HEK293 (cell line): ENCODE results near the gene DEFB119.
"Not testable (repeated sequence)": the region's sequence is repeated elsewhere in the genome, so short reads cannot be mapped to it uniquely, and the experiment has no call there.

ENCODE experiments used
- CTCF ChIA-PET: fragments of 350-600 bp; formaldehyde crosslinking; extraction: SDS; loops from one replicate; lab custom pipeline; 2021; ENCODE audit warnings: antibody characterized with exemption; lab: Yijun Ruan, JAX
- POLR2A ChIA-PET: fragments of 300-600 bp; formaldehyde crosslinking; extraction: SDS; loops from one replicate; lab custom pipeline; 2020; ENCODE audit warnings: antibody characterized with exemption, inconsistent platforms; lab: Yijun Ruan, JAX
- H3K27ac ChIP-seq: fragments of 200-500 bp; sonication (Bioruptor generic); 2 replicates; pipeline ENCODE4 v1.5.1; 2014; ENCODE audit warnings: low read depth, low read length, control low read depth, inconsistent platforms; ENCODE audit errors: extremely low read depth
- H3K36me3 ChIP-seq, 2 experiments: fragments of 200-500 bp in 1 of 2; sonication (Bioruptor generic) in 1 of 2; 1 replicate in 1 of 2; 2 replicates in 1 of 2; pipeline ENCODE4 v1.5.1; 2014 to 2017; ENCODE audit warnings: inconsistent platforms in 2 of 2, low read length in 2 of 2; ENCODE audit not compliant: control insufficient read depth in 2 of 2, insufficient read depth in 1 of 2
- H3K4me1 ChIP-seq: fragments of 200-500 bp; sonication (Bioruptor generic); 2 replicates; pipeline ENCODE4 v1.5.1; 2014; ENCODE audit warnings: mild to moderate bottlenecking, low read length, inconsistent platforms; ENCODE audit not compliant: control insufficient read depth, insufficient read depth
- H3K4me3 ChIP-seq: 2 replicates; pipeline ENCODE4 v1.5.1; 2011; ENCODE audit warnings: low read depth, mild to moderate bottlenecking, control low read depth, low read length, moderate library complexity
- H3K9me3 ChIP-seq: fragments of 200-500 bp; sonication (Bioruptor generic); 2 replicates; pipeline ENCODE4 v1.5.1; 2014; ENCODE audit warnings: low read depth, low read length, inconsistent platforms; ENCODE audit not compliant: control insufficient read depth, insufficient read depth
- HOXD13 ChIP-seq: sonication (generic); formaldehyde crosslinking; IDR thresholded peaks from 2 replicates; pipeline ENCODE4 v1.8.0; 2022; ENCODE audit warnings: missing genetic modification reagents, borderline replicate concordance
- KLF10 ChIP-seq: fragments of 450-650 bp; IDR thresholded peaks from 2 replicates; pipeline ENCODE4 v1.5.1; 2018; ENCODE audit warnings: missing biosample characterization, mild to moderate bottlenecking, missing genetic modification characterization
- MYNN ChIP-seq: fragments of 450-650 bp; formaldehyde crosslinking; IDR thresholded peaks from 2 replicates; pipeline ENCODE4 v1.5.1; 2016; ENCODE audit warnings: missing biosample characterization, missing genetic modification characterization, borderline replicate concordance
- RBAK ChIP-seq: fragments of 450-650 bp; formaldehyde crosslinking; IDR thresholded peaks from 2 replicates; pipeline ENCODE4 v1.5.1; 2016; ENCODE audit warnings: missing biosample characterization, missing genetic modification characterization
- ZBTB1 ChIP-seq: fragments of 450-650 bp; formaldehyde crosslinking; IDR thresholded peaks from 2 replicates; pipeline ENCODE4 v1.5.1; 2016; ENCODE audit warnings: missing biosample characterization, missing genetic modification characterization
- ZBTB7A ChIP-seq: fragments of 450-650 bp; formaldehyde crosslinking; IDR thresholded peaks from 2 replicates; pipeline ENCODE4 v1.5.1; 2016; ENCODE audit warnings: low read depth, missing biosample characterization, missing genetic modification characterization
- ZFHX2 ChIP-seq: fragments of 450-650 bp; formaldehyde crosslinking; conservative IDR thresholded peaks from 2 replicates; pipeline ENCODE4 v1.5.1; 2016; ENCODE audit warnings: missing biosample characterization, missing genetic modification characterization
- ZFP3 ChIP-seq: fragments of 450-650 bp; formaldehyde crosslinking; IDR thresholded peaks from 2 replicates; pipeline ENCODE4 v1.5.1; 2016; ENCODE audit warnings: low read depth, missing biosample characterization, missing genetic modification characterization
- ZNF146 ChIP-seq: fragments of 450-650 bp; formaldehyde crosslinking; IDR thresholded peaks from 2 replicates; pipeline ENCODE4 v1.5.1; 2016; ENCODE audit warnings: missing biosample characterization, missing genetic modification characterization
- ZNF16 ChIP-seq: fragments of 450-650 bp; formaldehyde crosslinking; IDR thresholded peaks from 2 replicates; pipeline ENCODE4 v1.5.1; 2016; ENCODE audit warnings: low read depth, missing biosample characterization, missing genetic modification characterization
- ZNF223 ChIP-seq: fragments of 450-650 bp; formaldehyde crosslinking; IDR thresholded peaks from 2 replicates; pipeline ENCODE4 v1.5.1; 2016; ENCODE audit warnings: missing biosample characterization, missing genetic modification characterization
- ZNF274 ChIP-seq, 2 experiments: fragments of 200-500 bp in 1 of 2; fragments of 450-650 bp in 1 of 2; sonication (Bioruptor generic) in 1 of 2; formaldehyde crosslinking in 1 of 2; IDR thresholded peaks; 2 replicates each; pipeline versions ENCODE4 v1.5.1 to v1.6.1; 2014 to 2016; ENCODE audit warnings: borderline replicate concordance in 1 of 2, inconsistent platforms in 1 of 2, low read length in 1 of 2, missing biosample characterization in 1 of 2, missing genetic modification characterization in 1 of 2
- ZNF391 ChIP-seq: fragments of 450-650 bp; formaldehyde crosslinking; IDR thresholded peaks from 2 replicates; pipeline ENCODE4 v1.5.1; 2016; ENCODE audit warnings: low read depth, missing biosample characterization, missing genetic modification characterization, borderline replicate concordance
- ZNF473 ChIP-seq: fragments of 450-650 bp; formaldehyde crosslinking; IDR thresholded peaks from 2 replicates; pipeline ENCODE4 v1.5.1; 2017; ENCODE audit warnings: missing biosample characterization, missing genetic modification characterization
- ZNF558 ChIP-seq: fragments of 450-650 bp; formaldehyde crosslinking; IDR thresholded peaks from 2 replicates; pipeline ENCODE4 v1.5.1; 2016; ENCODE audit warnings: missing biosample characterization, missing genetic modification characterization
- ZNF626 ChIP-seq: fragments of 450-650 bp; sonication (Bioruptor Pico); formaldehyde crosslinking; IDR thresholded peaks from 2 replicates; pipeline ENCODE4 v1.5.1; 2018; ENCODE audit warnings: missing biosample characterization, missing genetic modification characterization, inconsistent platforms
- TF ChIP-seq, protein P1 (sequence below): fragments of 450-650 bp; formaldehyde crosslinking; IDR thresholded peaks from 2 replicates; pipeline ENCODE4 v1.5.1; 2016; ENCODE audit warnings: missing biosample characterization, missing genetic modification characterization
- TF ChIP-seq, protein P2 (sequence below): sonication (generic); formaldehyde crosslinking; IDR thresholded peaks from 2 replicates; pipeline ENCODE4 v1.8.1; 2022; ENCODE audit warnings: mild to moderate bottlenecking, moderate library complexity, missing genetic modification reagents
- TF ChIP-seq, protein P3 (sequence below): fragments of 450-650 bp; formaldehyde crosslinking; IDR thresholded peaks from 2 replicates; pipeline ENCODE4 v1.5.1; 2017; ENCODE audit warnings: missing biosample characterization, missing genetic modification characterization
- TF ChIP-seq, protein P4 (sequence below): fragments of 450-650 bp; formaldehyde crosslinking; IDR thresholded peaks from 2 replicates; pipeline ENCODE4 v1.5.1; 2016; ENCODE audit warnings: missing biosample characterization, missing genetic modification characterization
- TF ChIP-seq, protein P5 (sequence below): fragments of 450-650 bp; formaldehyde crosslinking; IDR thresholded peaks from 2 replicates; pipeline ENCODE4 v1.5.1; 2016; ENCODE audit warnings: missing biosample characterization, missing genetic modification characterization

Gene DEFB119, protein sequence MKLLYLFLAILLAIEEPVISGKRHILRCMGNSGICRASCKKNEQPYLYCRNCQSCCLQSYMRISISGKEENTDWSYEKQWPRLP

DNA sequence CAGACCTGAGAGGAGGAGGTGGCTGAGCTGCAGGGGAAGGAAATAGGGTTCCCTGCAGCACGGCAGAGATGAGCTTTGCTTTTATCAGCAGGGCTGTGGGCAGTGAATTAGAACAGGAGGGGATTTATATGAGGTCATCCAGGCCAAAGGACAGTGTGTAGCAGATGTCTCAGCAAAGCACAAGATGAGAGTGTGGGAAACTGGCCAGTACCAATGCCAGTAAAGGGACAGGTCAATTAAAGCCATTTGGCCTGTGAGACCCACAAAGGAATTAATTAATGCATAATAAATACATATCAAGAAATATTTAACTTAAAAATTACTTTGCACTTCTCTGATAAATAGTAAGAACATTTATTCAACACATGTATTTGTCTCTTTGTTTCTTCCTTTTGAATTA lies at the start of gene DEFB119:
DEFB119 (minus strand) TSS at position 101 of the 400 bp plus-strand sequence. CDS start 107 bp downstream, outside the sequence.
- TF ChIP-seq, protein P1, sequence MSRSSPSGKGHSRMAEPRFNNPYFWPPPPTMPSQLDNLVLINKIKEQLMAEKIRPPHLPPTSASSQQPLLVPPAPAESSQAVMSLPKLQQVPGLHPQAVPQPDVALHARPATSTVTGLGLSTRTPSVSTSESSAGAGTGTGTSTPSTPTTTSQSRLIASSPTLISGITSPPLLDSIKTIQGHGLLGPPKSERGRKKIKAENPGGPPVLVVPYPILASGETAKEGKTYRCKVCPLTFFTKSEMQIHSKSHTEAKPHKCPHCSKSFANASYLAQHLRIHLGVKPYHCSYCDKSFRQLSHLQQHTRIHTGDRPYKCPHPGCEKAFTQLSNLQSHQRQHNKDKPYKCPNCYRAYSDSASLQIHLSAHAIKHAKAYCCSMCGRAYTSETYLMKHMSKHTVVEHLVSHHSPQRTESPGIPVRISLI (tag by site-specific recombination): no peak
- TF ChIP-seq ZNF626 (tag by site-specific recombination) (no peak), ZNF16 (tag by site-specific recombination) (no peak), RBAK (tag by site-specific recombination) (no peak), ZFP3 (tag by site-specific recombination) (no peak), MYNN (tag by site-specific recombination) (no peak), ZNF558 (tag by site-specific recombination) (no peak), ZFHX2 (tag by site-specific recombination) (no peak), KLF10 (tag by site-specific recombination) (no peak), ZBTB1 (no peak), ZNF274 (IDR thresholded peaks at IDR 0.05; ENCODE audit: low read length) (no peak), ZNF274 (tag by site-specific recombination; IDR thresholded peaks at IDR 0.05; ENCODE audit: borderline replicate concordance) (no peak), ZBTB7A (no peak), ZNF391 (no peak), ZNF146 (tag by site-specific recombination) (no peak), HOXD13 (CRISPR knock-in tag) (no peak)
- TF ChIP-seq, protein P2, sequence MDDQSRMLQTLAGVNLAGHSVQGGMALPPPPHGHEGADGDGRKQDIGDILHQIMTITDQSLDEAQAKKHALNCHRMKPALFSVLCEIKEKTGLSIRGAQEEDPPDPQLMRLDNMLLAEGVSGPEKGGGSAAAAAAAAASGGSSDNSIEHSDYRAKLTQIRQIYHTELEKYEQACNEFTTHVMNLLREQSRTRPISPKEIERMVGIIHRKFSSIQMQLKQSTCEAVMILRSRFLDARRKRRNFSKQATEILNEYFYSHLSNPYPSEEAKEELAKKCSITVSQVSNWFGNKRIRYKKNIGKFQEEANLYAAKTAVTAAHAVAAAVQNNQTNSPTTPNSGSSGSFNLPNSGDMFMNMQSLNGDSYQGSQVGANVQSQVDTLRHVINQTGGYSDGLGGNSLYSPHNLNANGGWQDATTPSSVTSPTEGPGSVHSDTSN (CRISPR knock-in tag): no peak
- TF ChIP-seq, protein P3, sequence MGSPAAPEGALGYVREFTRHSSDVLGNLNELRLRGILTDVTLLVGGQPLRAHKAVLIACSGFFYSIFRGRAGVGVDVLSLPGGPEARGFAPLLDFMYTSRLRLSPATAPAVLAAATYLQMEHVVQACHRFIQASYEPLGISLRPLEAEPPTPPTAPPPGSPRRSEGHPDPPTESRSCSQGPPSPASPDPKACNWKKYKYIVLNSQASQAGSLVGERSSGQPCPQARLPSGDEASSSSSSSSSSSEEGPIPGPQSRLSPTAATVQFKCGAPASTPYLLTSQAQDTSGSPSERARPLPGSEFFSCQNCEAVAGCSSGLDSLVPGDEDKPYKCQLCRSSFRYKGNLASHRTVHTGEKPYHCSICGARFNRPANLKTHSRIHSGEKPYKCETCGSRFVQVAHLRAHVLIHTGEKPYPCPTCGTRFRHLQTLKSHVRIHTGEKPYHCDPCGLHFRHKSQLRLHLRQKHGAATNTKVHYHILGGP (tag by site-specific recombination): no peak
- TF ChIP-seq, all 188 proteins: peak for 0
- Histone ChIP-seq H3K4me1 (no peaks in the 10 kb centered on the region), H3K36me3 (no peaks in the 10 kb centered on the region), H3K4me3 (no peak within 1 kb of the TSS), H3K9me3 (no peaks in the 10 kb centered on the region), H3K27ac (no peak within 1 kb of the TSS)
- POLR2A ChIA-PET: no interaction called here
- CTCF ChIA-PET: interaction anchor here (1.0 kb wide), 1 partner anchor 112 kb away, joined by 4 read pairs; no protein-coding TSS in a partner anchor

DNA sequence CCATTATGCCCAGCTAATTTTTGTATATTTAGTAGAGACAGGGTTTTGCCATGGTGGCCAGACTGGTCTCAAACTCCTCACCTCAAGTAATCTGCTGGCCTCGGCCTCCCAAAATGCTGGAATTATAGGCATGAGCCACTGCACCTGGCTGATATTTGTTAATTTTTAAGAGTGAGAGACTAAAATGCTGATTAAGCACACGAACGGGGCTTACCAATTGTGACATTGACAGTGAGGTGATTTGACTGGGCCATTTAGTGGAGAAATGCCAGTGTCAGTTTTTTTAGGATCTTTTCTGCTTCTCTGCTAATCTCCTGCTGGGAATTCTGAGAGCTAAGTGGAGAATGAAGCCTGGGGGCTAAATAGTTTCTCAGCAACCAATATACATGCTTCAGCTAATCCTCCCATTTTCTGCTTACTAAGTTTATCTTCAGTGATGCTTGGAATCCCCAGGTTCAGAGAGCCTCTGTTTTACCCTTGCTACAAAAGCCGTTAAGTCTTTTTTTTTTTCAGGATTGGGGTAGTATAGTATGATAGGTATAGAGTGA lies 40.3 kb upstream of the DEFB119 start:
- no peak overlapping the region for H3K27ac ChIP-seq
- ChIA-PET CTCF (interaction anchor here (0.6 to 2.8 kb wide), 5 partner anchors 10 to 72 kb away, joined by 3 to 10 read pairs (median 7); partner anchors contain the start of gene DEFB123), POLR2A (interaction anchor here (0.7 kb wide), 1 partner anchor 66 kb away, joined by 4 read pairs; no protein-coding TSS in a partner anchor)
- H3K4me3 ChIP-seq: no peak overlapping the region
- no peaks in the 10 kb centered on the region for H3K36me3 ChIP-seq
- H3K9me3 ChIP-seq: no peaks in the 10 kb centered on the region
- TF ChIP-seq ZNF473 (tag by site-specific recombination) (no peak), ZNF223 (tag by site-specific recombination) (no peak)
- TF ChIP-seq, protein P4, sequence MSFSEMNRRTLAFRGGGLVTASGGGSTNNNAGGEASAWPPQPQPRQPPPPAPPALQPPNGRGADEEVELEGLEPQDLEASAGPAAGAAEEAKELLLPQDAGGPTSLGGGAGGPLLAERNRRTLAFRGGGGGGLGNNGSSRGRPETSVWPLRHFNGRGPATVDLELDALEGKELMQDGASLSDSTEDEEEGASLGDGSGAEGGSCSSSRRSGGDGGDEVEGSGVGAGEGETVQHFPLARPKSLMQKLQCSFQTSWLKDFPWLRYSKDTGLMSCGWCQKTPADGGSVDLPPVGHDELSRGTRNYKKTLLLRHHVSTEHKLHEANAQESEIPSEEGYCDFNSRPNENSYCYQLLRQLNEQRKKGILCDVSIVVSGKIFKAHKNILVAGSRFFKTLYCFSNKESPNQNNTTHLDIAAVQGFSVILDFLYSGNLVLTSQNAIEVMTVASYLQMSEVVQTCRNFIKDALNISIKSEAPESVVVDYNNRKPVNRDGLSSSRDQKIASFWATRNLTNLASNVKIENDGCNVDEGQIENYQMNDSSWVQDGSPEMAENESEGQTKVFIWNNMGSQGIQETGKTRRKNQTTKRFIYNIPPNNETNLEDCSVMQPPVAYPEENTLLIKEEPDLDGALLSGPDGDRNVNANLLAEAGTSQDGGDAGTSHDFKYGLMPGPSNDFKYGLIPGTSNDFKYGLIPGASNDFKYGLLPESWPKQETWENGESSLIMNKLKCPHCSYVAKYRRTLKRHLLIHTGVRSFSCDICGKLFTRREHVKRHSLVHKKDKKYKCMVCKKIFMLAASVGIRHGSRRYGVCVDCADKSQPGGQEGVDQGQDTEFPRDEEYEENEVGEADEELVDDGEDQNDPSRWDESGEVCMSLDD (tag by site-specific recombination): no peak
- TF ChIP-seq, protein P5, sequence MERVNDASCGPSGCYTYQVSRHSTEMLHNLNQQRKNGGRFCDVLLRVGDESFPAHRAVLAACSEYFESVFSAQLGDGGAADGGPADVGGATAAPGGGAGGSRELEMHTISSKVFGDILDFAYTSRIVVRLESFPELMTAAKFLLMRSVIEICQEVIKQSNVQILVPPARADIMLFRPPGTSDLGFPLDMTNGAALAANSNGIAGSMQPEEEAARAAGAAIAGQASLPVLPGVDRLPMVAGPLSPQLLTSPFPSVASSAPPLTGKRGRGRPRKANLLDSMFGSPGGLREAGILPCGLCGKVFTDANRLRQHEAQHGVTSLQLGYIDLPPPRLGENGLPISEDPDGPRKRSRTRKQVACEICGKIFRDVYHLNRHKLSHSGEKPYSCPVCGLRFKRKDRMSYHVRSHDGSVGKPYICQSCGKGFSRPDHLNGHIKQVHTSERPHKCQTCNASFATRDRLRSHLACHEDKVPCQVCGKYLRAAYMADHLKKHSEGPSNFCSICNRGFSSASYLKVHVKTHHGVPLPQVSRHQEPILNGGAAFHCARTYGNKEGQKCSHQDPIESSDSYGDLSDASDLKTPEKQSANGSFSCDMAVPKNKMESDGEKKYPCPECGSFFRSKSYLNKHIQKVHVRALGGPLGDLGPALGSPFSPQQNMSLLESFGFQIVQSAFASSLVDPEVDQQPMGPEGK (tag by site-specific recombination): no peak
- H3K4me1 ChIP-seq: no peaks in the 10 kb centered on the region

DNA sequence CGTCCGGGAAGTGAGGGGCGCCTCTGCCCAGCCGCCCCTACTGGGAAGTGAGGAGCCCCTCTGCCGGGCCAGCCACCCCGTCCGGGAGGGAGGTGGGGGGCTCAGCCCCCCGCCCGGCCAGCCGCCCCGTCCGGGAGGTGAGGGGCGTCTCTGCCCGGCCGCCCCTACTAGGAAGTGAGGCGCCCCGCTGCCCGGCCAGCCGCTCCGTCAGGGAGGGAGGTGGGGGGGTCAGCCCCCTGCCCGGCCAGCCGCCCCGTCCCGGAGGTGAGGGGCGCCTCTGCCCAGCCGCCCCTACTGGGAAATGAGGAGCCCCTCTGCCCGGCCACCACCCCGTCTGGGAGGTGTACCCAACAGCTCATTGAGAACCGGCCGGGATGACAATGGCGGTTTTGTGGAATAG lies 37.2 kb upstream of the DEFB119 start:
- H3K4me1 ChIP-seq, POLR2A ChIA-PET, CTCF ChIA-PET, H3K9me3 ChIP-seq, H3K36me3 ChIP-seq, H3K27ac ChIP-seq, H3K4me3 ChIP-seq: not testable (repeated sequence)
